Activated naive CD8-positive, alpha-beta T cell treated with anti-CD3 and anti-CD28 coated beads, Interleukin-2, amount 10 ng/mL, durations not matched to agents 7 days and 5 days (primary cell): ENCODE data around the gene PPIL4. TPM values are rescaled to one million over a fixed set of nuclear protein-coding genes. Genes with fewer than 3 reads are reported as not detected.
"Not testable (repeated sequence)": the region's sequence is repeated elsewhere in the genome, so short reads cannot be mapped to it uniquely, and the experiment has no call there.

Experiments
- ATAC-seq: fragments of 150-1000 bp; cut with Tn5 transposase; one replicate; pipeline ENCODE4 v1.10.0; 2021; ENCODE audit warnings: low read depth, moderate library complexity
- POLR2A ChIA-PET: fragments of 350-600 bp; sonication (Branson Sonifier 250); formaldehyde crosslinking; loops from one replicate; lab custom pipeline; 2021; ENCODE audit warnings: antibody characterized with exemption; lab: Charles Lee
- DNase-seq: peaks from one replicate; pipeline ENCODE4 v3.0.0; 2021
- H3K27ac Mint-ChIP-seq: one replicate; pipeline ENCODE4 v1.8.0; 2022; ENCODE audit warnings: mild to moderate bottlenecking, mixed read lengths
- H3K27me3 Mint-ChIP-seq: one replicate; pipeline ENCODE4 v1.8.0; 2022; ENCODE audit warnings: mild to moderate bottlenecking, moderate library complexity, mixed read lengths
- H3K36me3 Mint-ChIP-seq: one replicate; pipeline ENCODE4 v1.8.0; 2021; ENCODE audit warnings: mild to moderate bottlenecking, mixed read lengths
- H3K4me1 Mint-ChIP-seq: one replicate; pipeline ENCODE4 v1.8.0; 2021; ENCODE audit warnings: mixed read lengths
- H3K4me3 Mint-ChIP-seq: one replicate; pipeline ENCODE4 v1.8.0; 2022; ENCODE audit warnings: mild to moderate bottlenecking, moderate library complexity, mixed read lengths
- H3K9me3 Mint-ChIP-seq: one replicate; pipeline ENCODE4 v1.8.0; 2021; ENCODE audit warnings: mixed read lengths
- total RNA-seq, 2 experiments: library from RNA; stranded (reverse); gene quantifications; one replicate each; pipeline ENCODE4 v1.2.3, GENCODE V29; 2021

Gene PPIL4
- total RNA-seq, 2 experiments from 2014 or later = 24.2 to 24.9 TPM

DNA sequence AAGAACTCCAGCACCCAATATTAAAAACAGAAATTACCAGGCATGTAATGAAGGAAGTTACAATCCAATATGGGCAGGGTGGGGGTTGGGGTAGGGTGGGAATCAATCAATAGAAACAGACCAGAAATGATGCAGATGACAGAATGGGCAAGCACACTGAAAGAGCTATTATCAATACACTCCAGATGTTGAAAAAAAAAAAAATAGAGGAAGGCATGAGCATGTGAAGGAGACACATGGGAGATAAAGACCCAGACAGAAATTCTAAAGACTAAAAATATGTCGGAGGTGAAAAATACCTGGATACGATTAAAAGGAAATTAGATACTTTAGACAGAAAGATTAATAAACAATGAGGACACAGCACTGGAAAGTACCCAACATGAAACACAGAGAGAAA is 42.0 kb downstream of the PPIL4 start:
- ATAC-seq = no peak
- peaks cover 12% of the 10 kb centered on the region for H3K4me1 Mint-ChIP-seq
- no peaks in the 10 kb centered on the region for H3K9me3 Mint-ChIP-seq
- H3K27ac Mint-ChIP-seq = no peak overlapping the region
- H3K27me3 Mint-ChIP-seq = no peaks in the 10 kb centered on the region
- POLR2A ChIA-PET = no interaction called here
- no peak for DNase-seq
- H3K4me3 Mint-ChIP-seq = no peak overlapping the region
- H3K36me3 Mint-ChIP-seq = peaks cover 17% of the 10 kb centered on the region

DNA sequence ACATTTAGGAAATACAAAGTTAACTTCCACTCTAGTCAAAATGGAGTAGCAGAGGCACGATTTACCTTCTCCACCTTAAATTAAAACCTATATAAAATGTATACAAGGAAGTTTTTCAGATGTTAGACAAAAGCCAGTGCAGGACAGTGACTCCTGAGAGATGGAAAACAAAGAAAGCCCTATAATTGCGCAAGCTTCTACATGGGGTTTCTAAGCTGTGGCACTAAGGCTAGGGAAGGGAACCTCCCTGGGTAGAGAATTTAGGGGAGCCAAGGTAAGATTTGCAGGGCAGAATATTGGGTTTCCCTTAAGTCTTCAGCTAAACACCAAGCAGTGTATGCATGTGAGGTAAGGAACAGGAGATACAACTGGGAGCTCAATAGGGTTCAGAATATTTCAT is 42.6 kb downstream of the PPIL4 start:
- ATAC-seq (no peak), DNase-seq (no peak)
- peaks cover 17% of the 10 kb centered on the region for H3K36me3 Mint-ChIP-seq
- H3K27ac Mint-ChIP-seq = no peak overlapping the region
- POLR2A ChIA-PET = no interaction called here
- no peaks in the 10 kb centered on the region for H3K27me3 Mint-ChIP-seq
- no peak overlapping the region for H3K4me3 Mint-ChIP-seq
- peaks cover 8% of the 10 kb centered on the region for H3K4me1 Mint-ChIP-seq
- no peaks in the 10 kb centered on the region for H3K9me3 Mint-ChIP-seq

DNA sequence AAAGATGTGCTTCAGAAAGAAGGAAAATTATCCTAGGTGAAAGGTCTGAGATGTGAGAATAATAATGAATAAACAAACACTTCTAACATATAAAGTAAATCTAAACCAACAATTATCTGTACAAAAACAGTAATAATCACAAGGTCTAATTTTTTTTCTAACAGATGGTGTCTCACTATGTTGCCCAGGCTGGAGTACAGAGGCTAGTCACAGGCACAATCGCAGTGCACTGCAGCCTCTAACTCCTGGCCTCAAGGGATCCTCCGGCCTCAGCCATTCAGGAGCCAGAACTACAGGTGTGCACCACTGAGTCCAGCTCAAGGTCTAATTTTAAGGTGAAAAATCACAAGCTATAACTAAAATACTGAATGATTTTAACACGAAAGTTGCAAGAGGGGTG is 44.1 kb downstream of the PPIL4 start:
- peaks cover 12% of the 10 kb centered on the region for H3K4me1 Mint-ChIP-seq
- POLR2A ChIA-PET = no interaction called here
- no peaks in the 10 kb centered on the region for H3K27me3 Mint-ChIP-seq
- H3K27ac Mint-ChIP-seq = no peak overlapping the region
- no peak for DNase-seq
- H3K36me3 Mint-ChIP-seq = peaks cover 25% of the 10 kb centered on the region
- H3K4me3 Mint-ChIP-seq = no peak overlapping the region
- no peaks in the 10 kb centered on the region for H3K9me3 Mint-ChIP-seq
- no peak for ATAC-seq

DNA sequence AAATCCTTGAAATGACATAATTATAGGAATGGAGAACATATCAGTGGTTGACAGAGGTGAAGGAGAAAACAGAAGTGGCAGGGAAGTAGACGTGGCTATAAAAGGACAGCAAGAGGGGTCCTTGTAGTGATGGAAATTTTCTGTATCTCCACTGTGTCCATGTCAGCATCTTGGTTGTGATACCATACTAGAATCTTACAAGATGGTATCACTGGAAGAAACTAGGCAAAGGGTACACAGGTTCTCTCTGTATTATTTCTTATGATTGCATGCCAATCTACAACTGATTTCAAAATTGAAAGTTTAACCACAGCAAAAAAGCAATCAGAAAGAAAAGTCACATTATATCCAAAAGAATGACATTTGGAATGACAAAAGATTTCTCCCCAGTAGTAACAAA is 44.6 kb downstream of the PPIL4 start:
- ATAC-seq = no peak
- Mint-ChIP-seq H3K9me3 (no peaks in the 10 kb centered on the region), H3K36me3 (peaks cover 26% of the 10 kb centered on the region), H3K4me3 (no peak overlapping the region), H3K4me1 (peaks cover 15% of the 10 kb centered on the region), H3K27me3 (no peaks in the 10 kb centered on the region), H3K27ac (no peak overlapping the region)
- POLR2A ChIA-PET = no interaction called here
- no peak for DNase-seq

DNA sequence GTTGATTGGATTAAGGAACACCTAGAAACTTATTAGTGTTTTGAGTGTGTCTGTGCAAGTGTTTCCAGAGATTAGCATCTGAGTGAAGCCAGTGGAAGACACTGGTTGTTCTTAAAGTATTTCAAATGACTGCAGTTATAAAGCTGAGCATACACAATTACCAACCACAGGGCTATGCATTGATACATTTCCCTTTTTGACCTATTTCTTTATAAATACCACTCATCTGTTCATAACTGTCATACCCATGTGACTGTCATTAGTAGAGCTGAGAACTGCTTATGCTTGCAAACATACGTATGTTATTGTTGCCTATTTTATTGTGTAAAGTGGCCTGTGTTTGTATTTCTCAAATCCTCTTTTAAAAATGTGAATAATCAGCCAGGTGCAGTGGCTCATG is 45.7 kb downstream of the PPIL4 start:
- POLR2A ChIA-PET = interaction anchor here (0.7 kb wide), 1 partner anchor 250 kb away, joined by 3 read pairs; no protein-coding TSS in a partner anchor
- Mint-ChIP-seq H3K36me3 (peaks cover 16% of the 10 kb centered on the region), H3K4me3 (no peak overlapping the region), H3K27ac (no peak overlapping the region), H3K4me1 (peaks cover 19% of the 10 kb centered on the region), H3K9me3 (no peaks in the 10 kb centered on the region), H3K27me3 (no peaks in the 10 kb centered on the region)
- DNase-seq = no peak
- ATAC-seq = no peak

DNA sequence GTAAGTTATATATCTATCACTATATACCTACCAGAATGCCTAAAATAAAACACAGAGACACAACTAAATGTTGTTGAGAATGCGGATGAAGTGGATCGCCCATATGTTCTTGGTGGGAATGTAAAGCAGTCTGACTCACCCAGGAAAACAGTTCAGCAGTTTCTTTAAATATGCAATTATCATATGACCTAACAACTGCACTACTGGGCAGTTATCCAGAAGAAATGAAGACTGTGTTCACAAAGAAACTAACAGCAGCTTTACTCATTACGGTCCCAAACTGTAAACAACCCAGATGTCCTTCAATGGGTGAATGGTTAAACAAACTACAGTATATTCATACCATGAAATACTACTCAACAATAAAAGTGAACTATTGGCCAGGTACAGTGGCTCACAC is 46.8 kb downstream of the PPIL4 start:
- no peak overlapping the region for H3K27ac Mint-ChIP-seq
- H3K36me3 Mint-ChIP-seq = peaks cover 16% of the 10 kb centered on the region
- DNase-seq (no peak), ATAC-seq (no peak)
- peaks cover 27% of the 10 kb centered on the region for H3K4me1 Mint-ChIP-seq
- POLR2A ChIA-PET = no interaction called here
- H3K4me3 Mint-ChIP-seq = no peak overlapping the region
- no peaks in the 10 kb centered on the region for H3K9me3 Mint-ChIP-seq
- H3K27me3 Mint-ChIP-seq = no peaks in the 10 kb centered on the region

- no peaks in the 10 kb centered on the region for H3K9me3 Mint-ChIP-seq
- ATAC-seq (no peak), DNase-seq (no peak)
- H3K4me3 Mint-ChIP-seq = no peak overlapping the region
- no peaks in the 10 kb centered on the region for H3K27me3 Mint-ChIP-seq
- POLR2A ChIA-PET = no interaction called here
- H3K36me3 Mint-ChIP-seq = peaks cover 16% of the 10 kb centered on the region
- no peak overlapping the region for H3K27ac Mint-ChIP-seq
- H3K4me1 Mint-ChIP-seq = peaks cover 34% of the 10 kb centered on the region
Measured at GRCh38 chr6:149497365-149497764, 48.5 kb downstream of the PPIL4 start.

GRCh38 chr6:149496597-149496996 is 49.2 kb downstream of the PPIL4 start:
- H3K27ac Mint-ChIP-seq, POLR2A ChIA-PET, H3K27me3 Mint-ChIP-seq, H3K9me3 Mint-ChIP-seq, ATAC-seq, DNase-seq, H3K4me3 Mint-ChIP-seq: not testable (repeated sequence)
- H3K4me1 Mint-ChIP-seq = peaks cover 34% of the 10 kb centered on the region
- H3K36me3 Mint-ChIP-seq = peaks cover 16% of the 10 kb centered on the region

DNA sequence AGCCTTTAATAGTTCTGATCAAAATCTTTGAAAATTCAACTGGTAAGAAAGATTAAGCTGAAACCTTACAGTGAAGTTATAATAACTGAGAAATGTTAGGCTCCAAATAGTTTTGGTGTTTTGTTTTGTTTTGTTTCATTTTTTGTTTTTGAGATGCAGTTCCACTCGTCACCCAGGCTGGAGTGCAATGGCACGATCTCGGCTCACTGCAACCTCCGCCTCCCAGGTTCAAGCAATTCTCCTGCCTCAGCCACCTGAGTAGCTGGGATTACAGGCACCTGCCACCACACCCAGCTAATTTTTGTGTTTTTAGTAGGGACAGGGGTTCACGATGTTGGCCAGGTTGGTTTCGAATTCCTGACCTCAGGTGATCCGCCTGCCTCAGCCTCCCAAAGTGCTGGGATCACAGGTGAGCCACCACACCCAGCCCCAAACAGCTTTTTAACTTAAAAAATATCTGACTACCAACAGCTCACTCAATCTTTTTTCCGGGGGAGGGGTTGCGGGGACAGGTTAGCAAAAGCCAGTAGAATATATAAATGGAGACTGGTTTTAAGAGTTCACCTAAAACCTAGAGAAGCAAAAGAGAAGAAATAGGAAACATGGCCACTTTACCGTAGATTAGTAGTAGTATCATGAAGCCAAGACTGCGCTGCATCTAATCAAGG is 50.4 kb downstream of the PPIL4 start:
- Mint-ChIP-seq H3K4me3 (peak overlapping the region; percentile 62), H3K27ac (peak overlapping the region; percentile 73), H3K36me3 (peaks cover 16% of the 10 kb centered on the region), H3K4me1 (peaks cover 35% of the 10 kb centered on the region)
- ATAC-seq, H3K27me3 Mint-ChIP-seq, DNase-seq, H3K9me3 Mint-ChIP-seq, POLR2A ChIA-PET: not testable (repeated sequence)

DNA sequence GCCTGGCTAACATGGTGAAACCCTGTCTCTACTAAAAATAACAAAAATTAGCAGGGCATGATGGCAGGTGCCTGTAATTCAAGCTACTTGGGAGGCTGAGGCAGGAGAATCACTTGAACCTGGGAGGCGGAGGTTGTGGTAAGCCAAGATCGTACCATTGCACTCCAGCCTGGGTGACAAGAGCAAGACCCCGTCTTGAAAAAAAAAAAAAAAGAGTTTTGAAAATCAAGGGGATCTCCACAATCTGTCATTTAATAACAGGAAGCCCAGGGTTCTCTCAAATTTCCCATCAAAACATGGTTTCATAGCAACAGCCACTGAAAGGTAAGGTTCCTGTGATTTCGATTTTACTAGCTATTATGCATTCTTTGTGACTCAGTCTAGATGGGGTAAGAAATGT is 51.0 kb downstream of the PPIL4 start:
- POLR2A ChIA-PET = not testable (repeated sequence)
- peaks cover 35% of the 10 kb centered on the region for H3K4me1 Mint-ChIP-seq

DNA sequence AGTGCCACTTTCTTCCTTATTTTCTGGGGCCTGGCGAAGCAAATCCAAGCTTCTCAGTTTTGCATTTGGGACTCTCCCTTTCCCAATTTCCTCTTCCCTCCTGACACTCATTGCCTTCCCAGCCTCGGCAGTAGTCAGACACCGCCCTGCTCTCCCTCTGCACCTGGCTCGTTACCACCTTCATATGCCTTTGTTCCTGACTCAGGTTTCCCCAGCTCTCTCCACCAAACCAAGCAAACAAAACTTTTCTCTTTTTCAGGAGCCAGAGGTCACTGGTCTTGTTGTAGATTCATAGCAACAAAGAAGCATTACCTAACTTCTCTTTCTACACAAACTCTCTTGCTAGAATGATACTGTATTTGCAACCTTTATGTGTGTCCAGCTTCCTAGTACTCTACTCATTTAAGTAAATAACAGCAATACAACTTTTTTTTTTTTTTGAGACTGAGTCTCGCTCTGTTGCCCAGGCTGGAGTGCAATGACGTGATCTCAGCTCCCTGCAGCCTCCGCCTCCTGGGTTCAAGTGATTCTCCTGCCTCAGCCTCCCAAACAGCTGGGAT is 52.0 kb downstream of the PPIL4 start:
- no peak overlapping the region for H3K4me3 Mint-ChIP-seq
- POLR2A ChIA-PET = interaction anchor here (1.0 kb wide), 1 partner anchor 9 kb away, joined by 3 read pairs; the partner anchor contains the start of gene ZC3H12D
- peaks cover 35% of the 10 kb centered on the region for H3K4me1 Mint-ChIP-seq
- DNase-seq = no peak
- peaks cover 9% of the 10 kb centered on the region for H3K36me3 Mint-ChIP-seq
- no peaks in the 10 kb centered on the region for H3K27me3 Mint-ChIP-seq
- H3K9me3 Mint-ChIP-seq = no peaks in the 10 kb centered on the region
- H3K27ac Mint-ChIP-seq = no peak overlapping the region
- no peak for ATAC-seq

More for the DNA sequence above, 51.0 kb downstream of the PPIL4 start:
- Mint-ChIP-seq H3K27ac (peak overlapping the region; percentile 73), H3K4me3 (peak overlapping the region; percentile 62), H3K36me3 (peaks cover 10% of the 10 kb centered on the region)
- peak; percentile 72 for ATAC-seq
- H3K9me3 Mint-ChIP-seq, H3K27me3 Mint-ChIP-seq, DNase-seq: not testable (repeated sequence)

DNA sequence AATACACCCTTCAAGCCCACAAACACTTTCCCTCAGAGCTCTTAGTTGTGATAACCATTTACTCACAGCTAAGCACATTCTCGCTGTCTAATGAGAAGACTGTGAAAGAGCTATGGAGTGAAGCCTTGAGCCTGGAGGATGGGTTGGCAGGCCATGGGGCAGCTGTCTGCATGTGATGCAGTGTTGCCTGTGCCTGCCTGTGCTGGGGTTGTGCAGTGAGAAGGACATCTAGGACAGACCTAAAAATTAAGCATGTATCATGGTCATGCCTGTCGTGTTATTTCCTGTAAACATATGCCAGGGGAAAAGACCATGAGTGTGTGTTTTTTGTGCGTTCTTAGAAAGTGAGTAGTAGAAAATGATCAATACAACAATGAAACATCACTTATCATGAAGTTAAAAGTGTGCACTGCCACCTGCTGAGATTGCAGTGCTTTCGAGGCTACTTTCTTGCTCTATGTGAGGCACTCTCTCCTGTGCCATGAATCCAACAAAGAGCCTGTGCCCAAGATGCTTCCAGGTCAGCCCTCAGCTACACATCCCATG is 53.0 kb downstream of the PPIL4 start:
- Mint-ChIP-seq H3K36me3 (peaks cover 7% of the 10 kb centered on the region), H3K27me3 (no peaks in the 10 kb centered on the region), H3K27ac (peak overlapping the region; percentile 53), H3K9me3 (no peaks in the 10 kb centered on the region), H3K4me3 (no peak overlapping the region), H3K4me1 (peaks cover 33% of the 10 kb centered on the region)
- no peak for ATAC-seq
- DNase-seq = no peak
- POLR2A ChIA-PET = interaction anchor here (1.0 kb wide), 1 partner anchor 61 kb away, joined by 3 read pairs; no protein-coding TSS in a partner anchor

- Mint-ChIP-seq H3K4me3 (no peak overlapping the region), H3K9me3 (no peaks in the 10 kb centered on the region), H3K27me3 (no peaks in the 10 kb centered on the region), H3K4me1 (peaks cover 22% of the 10 kb centered on the region), H3K27ac (no peak overlapping the region), H3K36me3 (no peaks in the 10 kb centered on the region)
- POLR2A ChIA-PET = interaction anchor here (0.5 kb wide), 1 partner anchor 12 kb away, joined by 4 read pairs; no protein-coding TSS in a partner anchor
- DNase-seq (no peak), ATAC-seq (no peak)
Measured at GRCh38 chr6:149489967-149490366, 55.9 kb downstream of the PPIL4 start.

DNA sequence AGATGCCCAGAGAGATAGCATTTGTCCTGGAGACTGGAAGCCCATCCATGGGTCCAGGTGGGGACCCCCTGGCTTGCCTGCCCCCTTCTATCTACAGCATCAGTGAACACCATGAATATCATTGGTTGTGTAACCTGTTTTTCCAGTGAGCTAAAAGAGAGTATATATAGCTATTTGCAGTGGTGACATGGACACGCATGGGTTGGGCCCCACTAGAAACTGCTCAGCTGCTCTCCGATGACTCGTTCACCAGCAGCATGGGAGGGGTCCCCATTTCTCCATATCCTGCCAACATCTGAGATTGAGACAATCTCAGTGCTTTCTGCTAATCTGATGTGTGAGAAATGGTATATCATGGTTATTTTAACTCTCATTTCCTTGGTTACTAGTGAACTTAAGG is 57.0 kb downstream of the PPIL4 start:
- DNase-seq (no peak), ATAC-seq (no peak)
- H3K27ac Mint-ChIP-seq = no peak overlapping the region
- H3K27me3 Mint-ChIP-seq = no peaks in the 10 kb centered on the region
- H3K4me1 Mint-ChIP-seq = peaks cover 25% of the 10 kb centered on the region
- H3K4me3 Mint-ChIP-seq = no peak overlapping the region
- H3K36me3 Mint-ChIP-seq = no peaks in the 10 kb centered on the region
- POLR2A ChIA-PET = no interaction called here
- no peaks in the 10 kb centered on the region for H3K9me3 Mint-ChIP-seq
